Subcutaneous abdominal adipose tissue (tissue), 5 donors: ENCODE data around the gene EEIG2.
A peak's percentile ranks its signal among the peaks of the same experiment; 100 is the strongest.
"Not testable (repeated sequence)": the region's sequence is repeated elsewhere in the genome, so short reads cannot be mapped to it uniquely, and the experiment has no call there.

ENCODE experiments used
- H3K27ac ChIP-seq: one replicate; pipeline ENCODE4 v1.7.0; 2013; ENCODE audit warnings: low read depth, mild to moderate bottlenecking, inconsistent platforms, low read length, moderate library complexity
- H3K27me3 ChIP-seq, 5 donors: one replicate each; pipeline ENCODE4 v1.7.0; 2013; ENCODE audit warnings: low read length in 5 of 5, inconsistent platforms in 1 of 5; ENCODE audit not compliant: control insufficient read depth in 5 of 5, insufficient read depth in 4 of 5
- H3K36me3 ChIP-seq, 5 donors: one replicate each; pipeline ENCODE4 v1.7.0; 2013; ENCODE audit warnings: low read length in 5 of 5; ENCODE audit not compliant: control insufficient read depth in 5 of 5, insufficient read depth in 5 of 5
- H3K4me1 ChIP-seq, 5 donors: one replicate each; pipeline ENCODE4 v1.7.0; 2013; ENCODE audit warnings: low read length in 5 of 5, mild to moderate bottlenecking in 3 of 5, moderate library complexity in 1 of 5; ENCODE audit not compliant: control insufficient read depth in 5 of 5, insufficient read depth in 5 of 5
- H3K4me3 ChIP-seq, 5 donors: one replicate each; pipeline ENCODE4 v1.7.0; 2013; ENCODE audit warnings: low read length in 5 of 5, low read depth in 1 of 5
- H3K9ac ChIP-seq, 5 donors: one replicate each; pipeline ENCODE4 v1.7.0; 2013; ENCODE audit warnings: low read length in 5 of 5, mild to moderate bottlenecking in 4 of 5, moderate library complexity in 3 of 5
- H3K9me3 ChIP-seq, 5 donors: one replicate each; pipeline ENCODE4 v1.7.0; 2013; ENCODE audit warnings: low read length in 5 of 5; ENCODE audit not compliant: control insufficient read depth in 5 of 5
- donor health status: healthy.
- donor health status: healthy.
- donor health status: healthy.
- donor health status: healthy.
- donor health status: healthy.

The EEIG2 gene

DNA sequence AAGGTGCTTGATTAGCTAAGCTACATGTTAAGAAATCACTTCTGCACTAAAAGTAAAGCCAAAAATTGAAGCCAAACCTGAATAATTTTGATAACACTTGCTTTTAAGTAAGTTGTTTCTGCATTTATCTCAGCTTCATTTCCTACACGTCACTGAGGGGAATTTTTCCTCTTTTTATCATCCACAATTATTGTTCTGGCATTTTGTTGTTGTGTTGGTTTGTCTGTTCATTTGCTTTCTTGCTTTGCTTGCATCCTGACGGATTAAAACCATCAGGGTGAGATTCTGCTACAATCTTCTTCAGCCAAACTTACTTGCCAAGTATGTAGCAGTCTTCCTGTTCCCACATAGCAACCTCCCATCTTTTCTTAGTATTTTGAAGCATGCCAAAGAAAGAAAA, 18.0 kb upstream of the EEIG2 start:
- Histone ChIP-seq H3K4me3 (no peak overlapping the region), H3K9ac (no peak overlapping the region), H3K27ac (no peak overlapping the region), H3K9me3 (no peaks in the 10 kb centered on the region), H3K36me3 (no peaks in the 10 kb centered on the region), H3K27me3 (no peaks in the 10 kb centered on the region), H3K4me1 (no peaks in the 10 kb centered on the region)

DNA sequence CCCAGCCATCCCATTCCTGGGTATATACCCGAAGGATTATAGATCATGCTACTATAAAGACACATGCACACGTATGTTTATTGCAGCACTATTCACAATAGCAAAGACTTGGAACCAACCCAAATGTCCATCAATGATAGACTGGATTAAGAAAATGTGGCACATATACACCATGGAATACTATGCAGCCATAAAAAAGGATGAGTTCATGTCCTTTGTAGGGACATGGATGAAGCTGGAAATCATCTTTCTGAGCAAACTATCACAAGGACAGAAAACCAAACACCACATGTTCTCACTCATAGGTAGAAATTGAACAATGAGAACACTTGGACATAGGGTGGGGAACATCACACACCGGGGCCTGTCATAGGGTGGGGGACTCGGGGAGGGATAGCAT, 12.4 kb upstream of the EEIG2 start:
- H3K27ac ChIP-seq, H3K4me1 ChIP-seq, H3K9ac ChIP-seq: not testable (repeated sequence)

DNA sequence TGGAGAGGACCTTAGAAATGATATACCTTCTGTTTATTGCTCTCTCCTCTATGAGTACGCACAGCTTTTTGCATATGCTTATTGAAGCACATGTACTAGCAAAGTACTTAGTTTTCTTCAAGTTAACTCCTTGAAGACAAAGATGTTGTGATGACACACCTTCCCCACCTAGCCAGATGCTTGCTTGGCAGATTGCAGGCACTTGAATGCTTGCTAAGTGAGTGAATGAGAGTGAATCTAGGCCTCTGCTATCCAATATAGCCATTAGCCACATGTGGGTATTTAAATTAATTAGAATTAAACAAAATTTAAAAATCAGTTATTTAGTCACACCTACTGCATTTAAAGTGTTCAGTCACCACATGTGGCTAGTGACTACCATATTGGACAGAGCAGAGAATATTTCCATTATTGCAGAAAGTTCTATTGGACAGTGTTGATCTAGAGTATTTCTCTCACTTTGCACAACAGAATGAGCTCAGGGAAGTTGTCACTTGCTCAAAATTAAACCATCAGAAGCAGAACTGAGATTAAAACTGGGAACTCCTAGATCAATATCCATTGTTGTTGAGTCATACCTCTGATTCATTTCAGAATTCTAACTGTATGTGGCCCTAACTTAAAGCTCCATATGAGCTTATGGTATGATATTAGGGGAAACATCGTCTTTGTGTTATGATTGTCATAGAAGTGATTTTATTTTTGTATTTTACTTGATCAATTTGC, 8.6 kb upstream of the EEIG2 start:
- H3K4me1 ChIP-seq: peaks cover 0 to 10% (median 0%) of the 10 kb centered on the region in 5 donors
- no peaks in the 10 kb centered on the region for H3K36me3 ChIP-seq
- no peak overlapping the region for H3K9ac ChIP-seq
- H3K27me3 ChIP-seq: no peaks in the 10 kb centered on the region
- H3K9me3 ChIP-seq: no peaks in the 10 kb centered on the region
- no peak overlapping the region for H3K27ac ChIP-seq
- H3K4me3 ChIP-seq: no peak overlapping the region

More for the DNA sequence above, 12.4 kb upstream of the EEIG2 start:
- not testable (repeated sequence) for H3K27me3 ChIP-seq, H3K9me3 ChIP-seq, H3K4me3 ChIP-seq, H3K36me3 ChIP-seq

DNA sequence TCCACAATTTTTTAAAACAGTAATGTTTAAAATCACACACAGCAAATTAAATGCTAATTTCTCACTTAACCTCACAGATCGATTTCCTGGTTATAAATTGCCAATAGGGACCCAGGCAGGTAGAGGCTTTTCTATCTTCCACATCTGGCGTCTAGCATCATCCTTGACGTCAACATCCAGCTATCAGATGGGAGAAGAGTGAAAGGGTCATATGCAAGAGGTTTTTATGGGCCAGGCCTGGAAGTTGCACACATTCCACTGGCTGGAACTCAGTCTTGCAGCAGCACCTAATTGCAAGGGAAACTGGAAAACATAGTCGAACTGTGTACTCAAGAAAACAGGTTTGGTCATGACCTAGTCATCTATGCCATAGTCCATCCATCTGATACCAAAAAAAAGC, 6.0 kb upstream of the EEIG2 start:
- H3K27ac ChIP-seq: no peak overlapping the region
- peaks cover 0 to 10% (median 4%) of the 10 kb centered on the region in 5 donors for H3K4me1 ChIP-seq
- H3K4me3 ChIP-seq: no peak overlapping the region
- H3K9ac ChIP-seq: no peak overlapping the region
- no peaks in the 10 kb centered on the region for H3K36me3 ChIP-seq
- no peaks in the 10 kb centered on the region for H3K27me3 ChIP-seq
- no peaks in the 10 kb centered on the region for H3K9me3 ChIP-seq

DNA sequence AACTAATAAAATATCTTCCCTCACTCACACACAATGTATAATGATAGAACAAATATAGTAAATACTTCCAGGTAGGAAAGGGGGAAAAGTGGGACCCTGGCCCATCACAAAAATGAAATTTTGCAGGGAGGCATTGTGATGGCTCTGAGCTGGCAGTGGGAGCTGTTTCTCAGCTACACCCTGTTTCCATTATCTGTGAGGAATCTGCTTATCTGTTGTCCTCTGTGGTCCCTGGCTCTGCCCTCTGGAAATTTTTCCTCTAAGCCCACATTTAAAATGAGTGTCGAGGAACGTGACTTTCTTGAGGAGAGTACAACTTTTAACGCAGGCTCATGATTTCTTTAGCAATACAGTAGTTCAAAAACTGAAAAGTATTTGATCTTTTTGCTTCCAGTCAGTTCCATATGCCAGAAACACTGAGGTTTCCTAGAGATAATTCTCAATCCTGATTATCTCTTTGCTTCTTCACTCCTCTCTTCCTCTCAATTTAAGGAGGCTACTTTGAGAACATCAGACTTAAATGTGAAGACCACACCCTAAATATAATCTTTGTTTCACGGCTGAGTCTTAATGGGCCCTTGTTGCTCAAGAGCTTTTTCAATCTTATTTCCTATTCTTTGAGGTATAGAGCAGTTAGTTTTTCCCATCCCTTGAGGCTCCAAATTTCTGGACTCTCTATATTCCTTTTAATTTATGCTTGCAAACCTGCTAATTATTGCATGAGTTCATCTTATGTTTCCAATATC, 5.0 kb upstream of the EEIG2 start:
- Histone ChIP-seq H3K27me3 (no peaks in the 10 kb centered on the region), H3K36me3 (no peaks in the 10 kb centered on the region), H3K9ac (no peak overlapping the region), H3K27ac (no peak overlapping the region), H3K9me3 (no peaks in the 10 kb centered on the region), H3K4me3 (no peak overlapping the region), H3K4me1 (peaks cover 0 to 16% (median 11%) of the 10 kb centered on the region in 5 donors)

DNA sequence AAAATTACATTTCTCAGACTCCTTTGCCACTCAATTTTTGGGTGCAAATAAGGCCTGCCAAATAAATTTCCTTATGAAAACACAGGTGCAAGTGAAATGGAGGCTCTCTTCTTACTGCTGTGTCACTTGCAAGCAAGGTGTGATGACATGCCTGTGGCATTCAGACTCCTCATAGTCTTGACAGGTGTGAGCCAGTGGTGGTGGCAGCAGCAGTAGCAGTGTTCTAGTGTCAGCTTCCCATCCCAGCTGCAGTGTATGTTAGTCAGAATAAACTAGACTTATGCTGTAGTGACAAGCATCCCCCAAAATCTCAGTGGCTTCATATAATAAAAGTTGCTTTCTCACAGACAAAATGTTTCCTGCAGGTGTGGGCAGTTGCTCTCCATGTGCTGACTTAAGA, 3.8 kb upstream of the EEIG2 start:
- Histone ChIP-seq H3K4me3 (no peak overlapping the region), H3K4me1 (peaks cover 0 to 25% (median 19%) of the 10 kb centered on the region in 5 donors), H3K9me3 (no peaks in the 10 kb centered on the region), H3K9ac (no peak overlapping the region), H3K27me3 (no peaks in the 10 kb centered on the region), H3K36me3 (no peaks in the 10 kb centered on the region), H3K27ac (no peak overlapping the region)

DNA sequence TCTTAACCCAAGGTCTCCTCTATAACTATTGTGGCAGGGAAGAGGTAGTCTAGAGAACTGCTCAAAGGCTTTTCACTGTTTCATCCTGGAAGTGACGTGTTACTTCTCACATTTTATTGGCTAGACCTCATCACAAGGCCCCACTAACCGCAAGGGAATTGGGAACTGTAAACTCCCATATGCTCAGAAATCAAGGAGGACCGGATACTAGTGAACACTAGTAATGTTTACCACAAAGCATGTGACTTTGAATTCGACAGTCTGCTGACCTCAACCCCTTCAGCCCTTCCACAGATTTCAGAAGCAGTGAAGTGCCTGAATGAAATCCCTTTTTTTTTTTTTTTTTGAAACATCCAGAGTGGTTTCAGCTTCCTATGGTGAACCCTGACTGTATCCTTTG, 3.4 kb upstream of the EEIG2 start:
- Histone ChIP-seq H3K4me1 (peaks cover 0 to 29% (median 24%) of the 10 kb centered on the region in 5 donors), H3K4me3 (no peak overlapping the region), H3K27me3 (no peaks in the 10 kb centered on the region), H3K36me3 (no peaks in the 10 kb centered on the region), H3K9ac (no peak overlapping the region), H3K27ac (peak overlapping the region; percentile 62), H3K9me3 (no peaks in the 10 kb centered on the region)

DNA sequence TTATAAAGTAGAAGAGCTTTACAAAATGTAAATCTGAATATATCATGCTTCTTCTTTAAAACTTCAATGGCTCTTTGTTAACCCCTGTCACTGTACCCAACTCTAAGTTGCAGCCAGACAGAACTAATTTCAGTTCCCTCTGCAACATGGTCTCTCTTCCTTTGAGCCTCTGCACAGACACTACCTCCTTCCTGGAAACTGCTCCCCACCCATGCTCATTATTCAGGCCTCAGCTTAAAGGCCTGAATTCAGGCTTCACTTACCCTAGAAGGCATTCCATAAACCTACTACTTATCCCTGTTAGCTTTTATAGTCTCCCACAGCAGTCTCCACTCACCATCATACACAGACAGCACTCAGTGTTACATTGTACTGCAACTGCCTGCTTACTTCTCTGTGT, 2.6 kb upstream of the EEIG2 start:
- Histone ChIP-seq H3K4me3 (no peak overlapping the region), H3K9me3 (no peaks in the 10 kb centered on the region), H3K27me3 (no peaks in the 10 kb centered on the region), H3K4me1 (peaks cover 0 to 35% (median 29%) of the 10 kb centered on the region in 5 donors), H3K27ac (peak overlapping the region; percentile 62), H3K9ac (no peak overlapping the region), H3K36me3 (no peaks in the 10 kb centered on the region)

DNA sequence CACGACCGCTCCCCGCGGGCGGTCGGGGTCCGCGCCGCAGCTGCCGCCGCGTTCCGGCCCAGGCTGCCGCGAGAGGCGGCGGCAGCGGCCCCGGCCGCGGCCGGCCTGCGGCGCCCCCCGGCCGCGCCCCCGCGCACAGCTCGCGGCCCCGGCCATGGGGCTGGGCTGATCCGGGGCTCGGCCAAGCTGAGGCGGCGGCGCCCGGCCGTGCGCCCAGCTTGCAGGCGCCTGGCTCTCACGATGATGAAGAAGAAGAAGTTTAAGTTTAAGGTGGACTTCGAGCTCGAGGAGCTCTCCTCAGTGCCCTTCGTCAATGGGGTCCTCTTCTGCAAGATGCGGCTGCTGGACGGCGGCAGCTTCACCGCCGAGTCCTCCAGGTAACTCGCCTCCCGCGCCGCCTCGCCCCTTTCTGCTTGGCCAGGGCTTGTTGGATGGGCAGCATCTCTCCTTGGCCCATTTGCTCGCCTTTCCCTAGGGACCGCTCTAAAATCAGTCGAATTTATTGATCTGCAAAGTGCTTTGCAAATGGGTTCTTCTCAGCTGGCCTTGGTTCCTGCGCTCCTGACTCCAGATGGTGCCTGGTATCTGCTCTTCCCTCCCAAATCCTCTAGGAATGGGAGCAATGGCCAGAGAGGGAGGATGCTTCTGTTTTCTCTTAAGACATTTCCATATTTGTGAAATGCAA, 431 bp downstream of the EEIG2 start:
- Histone ChIP-seq H3K4me1 (peaks cover 0 to 34% (median 27%) of the 10 kb centered on the region in 5 donors), H3K9me3 (no peaks in the 10 kb centered on the region), H3K27ac (peak overlapping the region; percentile 29), H3K9ac (peak overlapping the region; percentile 52 to 81 (median 62)), H3K4me3 (peak overlapping the region; percentile 84 to 90 (median 89)), H3K36me3 (no peaks in the 10 kb centered on the region), H3K27me3 (no peaks in the 10 kb centered on the region)
